GM03348 (cell line): Measurements from ENCODE around the gene CNIH4.
"Not testable (repeated sequence)": the region's sequence is repeated elsewhere in the genome, so short reads cannot be mapped to it uniquely, and the experiment has no call there.

Source experiments
- DNase-seq: peaks from one replicate; pipeline ENCODE4 v3.0.0; 2012; ENCODE audit warnings: low spot score

CNIH4 gene

DNA sequence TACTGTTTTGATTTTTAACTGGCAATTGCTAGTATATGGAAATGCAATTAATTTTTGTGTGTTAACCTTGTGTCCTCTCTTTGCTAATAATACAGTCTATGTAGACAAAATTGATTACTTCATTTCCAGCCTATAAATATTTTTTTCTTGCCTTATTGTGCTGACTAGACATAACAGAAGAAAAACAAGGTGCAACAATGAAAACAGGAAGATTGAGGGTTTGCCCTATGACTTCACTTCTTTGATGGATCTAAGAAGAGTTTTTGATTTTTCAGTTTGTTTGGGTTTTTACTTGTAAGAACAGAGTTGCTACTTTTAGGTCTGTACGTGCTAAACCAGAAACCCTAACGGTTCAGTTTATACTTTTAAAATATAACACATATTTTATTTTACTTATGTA, 8.5 kb upstream of the CNIH4 start:
- DNase-seq = no peak

DNA sequence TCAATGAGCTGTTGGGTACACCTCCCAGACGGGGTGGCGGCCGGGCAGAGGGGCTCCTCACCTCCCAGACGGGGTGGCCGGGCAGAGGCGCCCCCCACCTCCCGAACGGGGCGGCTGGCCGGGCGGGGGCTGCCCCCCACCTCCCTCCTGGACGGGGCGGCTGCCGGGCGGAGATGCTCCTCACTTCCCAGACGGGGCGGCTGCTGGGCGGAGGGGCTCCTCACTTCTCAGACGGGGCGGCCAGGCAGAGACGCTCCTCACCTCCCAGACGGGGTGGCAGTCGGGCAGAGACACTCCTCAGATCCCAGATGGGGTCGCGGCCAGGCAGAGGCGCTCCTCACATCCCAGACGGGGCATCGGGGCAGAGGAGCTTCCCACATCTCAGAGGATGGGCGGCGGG, 7.0 kb upstream of the CNIH4 start:
- not testable (repeated sequence) for DNase-seq

GRCh38 chr1:224352436-224353085, 4.1 kb upstream of the CNIH4 start:
- not testable (repeated sequence) for DNase-seq

GRCh38 chr1:224353975-224354925, 2.4 kb upstream of the CNIH4 start:
- no peak for DNase-seq

DNA sequence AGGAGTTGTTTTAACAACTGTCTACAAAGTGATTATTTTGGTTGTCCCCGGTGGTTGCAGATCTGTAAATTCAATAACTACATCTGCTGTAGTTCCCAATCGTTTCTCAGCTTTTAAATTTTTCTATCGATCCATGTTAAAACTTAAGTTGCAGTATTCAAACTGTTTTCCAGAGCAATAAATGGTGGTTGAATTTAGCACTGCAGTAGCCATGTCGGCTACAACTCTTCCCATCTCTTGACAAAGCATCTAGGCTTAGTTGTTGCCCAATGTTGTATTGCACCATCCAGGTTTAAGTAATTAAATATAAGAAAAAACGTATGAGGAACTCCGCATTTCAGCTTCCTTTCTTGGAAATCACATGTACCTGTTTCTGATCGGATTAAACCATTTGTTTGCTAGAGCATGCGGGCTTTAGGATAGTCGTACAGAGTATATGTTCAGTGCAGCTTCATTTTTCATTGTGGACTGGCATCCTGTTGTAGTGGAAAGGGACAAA, 996 bp downstream of the CNIH4 start:
- peak; percentile 72 for DNase-seq

- no peak for DNase-seq
Measured at GRCh38 chr1:224358237-224358636, 1.6 kb downstream of the CNIH4 start.

DNA sequence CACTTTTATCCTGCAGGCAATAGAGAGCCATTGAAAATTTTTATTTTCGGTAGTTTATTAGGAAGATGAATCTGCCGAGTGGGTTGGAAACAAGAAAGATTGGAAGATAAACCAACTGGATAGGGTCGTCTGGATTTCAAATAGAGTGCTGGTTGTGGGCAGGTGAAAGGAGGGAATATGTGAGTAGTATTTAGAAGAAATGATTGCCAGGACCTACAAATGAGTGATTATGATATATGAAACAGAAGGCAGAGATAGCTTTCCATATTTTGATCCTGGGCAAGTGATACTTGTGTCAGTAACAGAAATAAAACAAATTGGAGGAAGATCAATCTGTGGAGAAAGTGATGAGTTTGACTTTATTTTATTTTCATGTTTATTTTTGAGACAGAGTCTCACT, 2.5 kb downstream of the CNIH4 start:
- DNase-seq = no peak

GRCh38 chr1:224368409-224368808, 11.7 kb downstream of the CNIH4 start:
- DNase-seq = no peak

DNA sequence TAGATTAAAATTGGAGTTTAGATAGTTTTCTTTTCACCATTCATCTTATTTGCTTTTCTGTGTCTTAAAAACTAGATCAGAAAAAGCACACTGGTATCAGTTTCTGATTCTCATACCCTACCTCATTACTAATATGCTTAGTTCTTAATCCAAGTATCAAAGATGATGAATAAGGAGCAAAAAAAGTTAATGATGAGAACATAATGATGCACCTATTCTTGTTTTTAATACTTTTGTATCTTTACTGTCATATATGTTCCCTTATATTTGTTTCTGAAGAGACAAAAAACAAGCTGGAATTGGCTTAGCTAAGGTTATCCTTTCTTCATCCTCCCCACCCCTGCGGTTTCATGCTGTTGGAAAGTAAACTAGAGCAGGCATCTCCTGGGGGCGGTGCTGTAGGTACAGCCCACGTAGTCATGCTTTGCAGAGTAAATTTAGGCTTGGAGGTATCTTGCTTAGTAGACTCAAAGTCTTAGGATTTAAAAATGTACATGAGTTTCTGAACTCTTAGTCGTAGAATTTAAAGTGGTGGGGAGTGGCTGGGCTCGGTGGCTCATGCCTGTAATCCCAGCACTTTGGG, 16.4 kb downstream of the CNIH4 start:
- no peak for DNase-seq

DNA sequence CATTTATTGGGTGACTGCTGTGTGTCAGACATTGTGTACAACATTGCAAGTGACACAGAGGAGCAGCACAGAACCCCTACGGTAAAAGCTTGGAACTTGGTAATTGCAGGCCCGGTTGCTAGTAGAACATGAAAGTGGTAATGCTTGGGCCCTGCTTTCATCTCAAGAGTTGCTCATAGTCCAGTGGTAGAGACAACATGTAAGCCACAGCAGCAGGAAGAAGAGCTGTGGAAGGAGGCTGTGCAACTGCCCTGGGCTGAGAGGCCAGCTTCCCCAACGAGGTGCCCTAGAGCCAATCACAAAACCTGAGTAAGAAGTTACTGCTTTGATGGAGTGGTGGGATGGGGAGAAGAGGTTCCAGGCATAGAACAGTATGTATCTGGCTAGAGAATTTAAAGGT, 18.4 kb downstream of the CNIH4 start:
- DNase-seq = no peak

- peak; percentile 29 for DNase-seq
Measured at GRCh38 chr1:224377676-224378006, 21.0 kb downstream of the CNIH4 start.

DNA sequence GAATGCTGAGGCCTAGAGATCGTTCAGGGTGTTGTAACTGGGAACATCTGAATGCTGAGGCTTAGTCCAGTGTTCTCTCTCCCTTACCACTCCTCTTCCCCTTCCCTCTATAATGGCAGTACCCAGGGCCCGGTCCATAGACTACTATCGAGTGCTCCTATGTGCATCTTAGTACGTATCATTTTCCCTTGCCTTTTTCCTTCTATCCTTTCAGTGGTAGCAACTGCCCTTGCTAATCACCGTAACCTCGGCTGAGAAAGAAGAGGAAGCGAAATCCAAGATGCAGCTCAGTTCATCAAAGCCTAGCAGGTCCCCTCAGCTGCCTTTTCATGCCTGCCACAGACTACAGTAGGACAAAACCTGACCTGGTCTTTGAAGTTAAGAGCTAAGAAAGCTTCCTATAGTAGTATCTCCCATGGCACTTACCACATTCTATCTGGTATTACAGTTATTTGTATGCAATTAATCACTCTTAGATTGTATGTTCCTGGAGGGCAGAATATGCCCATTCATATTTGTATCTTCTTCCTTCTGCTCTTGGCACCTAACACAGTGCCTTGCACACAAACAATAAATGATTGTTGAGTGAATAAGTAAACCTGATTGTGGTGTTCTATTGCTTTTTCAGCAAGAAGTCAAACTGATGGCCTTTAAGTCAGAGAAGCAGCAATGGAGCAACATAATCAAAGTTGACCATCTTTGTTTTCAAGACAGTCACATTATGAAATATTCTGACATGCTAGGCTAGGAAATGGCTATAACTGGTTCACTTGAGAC, 22.4 kb downstream of the CNIH4 start:
- DNase-seq = no peak

GRCh38 chr1:224380003-224380402, 23.3 kb downstream of the CNIH4 start:
- peak; percentile 13 for DNase-seq

GRCh38 chr1:224381880-224382548, 25.3 kb downstream of the CNIH4 start:
- no peak for DNase-seq

DNA sequence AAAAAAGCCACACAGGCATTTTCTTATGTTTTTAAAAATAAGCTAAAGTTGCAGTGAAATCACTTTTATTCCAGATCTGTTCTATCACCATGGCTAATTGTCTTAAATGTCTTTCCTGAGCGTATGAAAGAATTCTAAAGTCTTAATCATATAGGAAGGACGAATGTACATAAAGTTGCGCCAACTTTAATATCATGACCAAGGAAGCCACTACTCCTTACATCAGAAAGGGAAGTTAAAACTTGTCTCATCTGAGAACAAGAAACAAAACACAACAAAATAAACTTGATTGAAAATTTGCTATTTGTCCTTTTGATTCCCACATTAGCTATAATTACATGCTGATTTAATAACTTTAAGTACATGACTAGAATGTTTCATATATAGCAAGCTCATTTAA, 26.5 kb downstream of the CNIH4 start:
- DNase-seq = no peak

- no peak for DNase-seq
Measured at GRCh38 chr1:224387302-224387912, 30.7 kb downstream of the CNIH4 start.

- no peak for DNase-seq
Measured at GRCh38 chr1:224387943-224388342, 31.3 kb downstream of the CNIH4 start.

DNA sequence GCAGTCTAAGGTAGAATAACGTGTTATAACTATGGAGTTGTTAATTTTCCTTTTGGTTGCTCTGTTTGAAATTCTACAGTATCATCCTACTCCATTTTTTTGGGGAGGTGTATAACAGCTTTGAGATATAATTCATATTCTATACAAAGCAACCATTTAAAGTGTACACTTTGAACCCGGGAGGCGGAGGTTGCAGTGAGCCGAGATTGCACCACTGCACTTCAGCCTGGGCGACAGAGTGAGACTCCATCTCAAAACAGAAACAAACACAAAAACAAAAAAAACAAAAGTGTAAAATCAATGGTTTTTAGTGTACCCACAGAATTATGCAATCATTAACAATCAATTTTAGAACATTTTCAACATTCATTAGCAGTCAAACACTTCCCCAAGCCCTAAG, 33.8 kb downstream of the CNIH4 start:
- DNase-seq = no peak

DNA sequence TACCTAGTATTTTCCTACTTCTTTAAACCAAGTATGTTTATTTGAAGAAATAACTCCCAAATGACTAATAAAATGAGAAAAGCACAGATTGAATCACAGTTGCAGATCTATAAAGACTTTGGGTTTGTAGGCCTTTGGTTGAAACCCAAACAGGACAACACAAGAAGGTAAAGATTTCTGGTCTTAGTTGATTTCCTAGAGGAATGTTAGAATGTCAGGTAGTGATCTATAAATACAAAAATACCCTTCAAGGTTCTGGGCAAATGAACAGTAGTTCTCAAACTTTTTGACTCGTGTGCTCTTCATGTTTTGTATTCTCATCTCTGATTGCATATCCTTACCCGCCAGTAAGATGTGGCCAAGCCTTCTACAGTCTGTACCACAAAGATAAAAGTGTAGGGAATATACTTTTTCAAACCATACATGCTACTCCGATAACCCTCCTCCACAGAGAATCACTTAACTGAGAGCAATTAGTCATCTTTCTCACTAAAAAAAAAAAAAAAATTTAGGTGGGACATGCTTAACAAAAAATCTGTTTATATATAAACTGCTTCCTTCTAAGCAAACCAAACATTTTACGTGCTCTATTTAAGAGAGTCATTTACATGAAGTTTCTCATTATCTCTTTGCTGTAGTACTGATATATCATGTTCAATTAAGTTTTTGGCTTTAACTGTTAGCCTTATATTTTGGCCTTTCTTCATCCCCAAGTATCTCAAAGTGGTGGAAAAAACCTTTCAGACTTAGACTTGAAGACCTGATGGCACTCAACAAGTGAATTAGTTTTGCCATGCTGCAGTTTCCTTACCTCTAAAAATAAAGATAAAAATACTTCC, 36.0 kb downstream of the CNIH4 start:
- no peak for DNase-seq

DNA sequence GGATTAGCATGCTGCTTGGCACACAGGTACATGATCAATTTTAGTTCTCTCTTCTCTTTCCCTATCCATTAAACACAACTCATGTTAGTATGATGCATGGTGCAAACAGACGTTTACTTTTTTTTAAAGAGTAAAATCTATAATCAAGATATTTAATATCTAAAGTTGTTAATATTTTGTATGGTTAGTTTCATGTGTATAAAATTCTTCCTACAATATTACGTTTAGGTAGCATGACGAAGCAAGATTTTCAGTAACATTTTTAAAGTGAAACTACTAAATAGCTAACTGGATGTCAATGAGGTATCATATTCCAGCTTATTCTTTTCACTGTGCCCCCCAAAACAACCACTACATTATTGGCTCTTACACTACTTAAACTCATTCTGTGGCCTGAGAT, 36.6 kb downstream of the CNIH4 start:
- DNase-seq = no peak
